ENCODE measurements around the gene ELP6. TPM values are rescaled to one million over a fixed set of nuclear protein-coding genes. Genes with fewer than 3 reads are reported as not detected.

Gene ELP6
- total and polyA plus RNA-seq, 9 of the 15 experiments (the other 6 are each of a cell fraction or from before 2014, with no cell fraction given), result 76.9 to 198 (median 83.3) TPM

GRCh38 chr3:47513125-47513929, at the start of gene ELP6 (continued):
- TF ChIP-seq CCNT2 (IDR thresholded peaks at IDR 0.05; ENCODE audit: borderline replicate concordance, extremely low read depth, insufficient read length, low read depth, low read length) (peak; percentile 47), ZNF644 (tag; IDR thresholded peaks at IDR 0.05; ENCODE audit: low read depth) (peak; percentile 26; the same call in 1 of the 2 replicates), MAFK (IDR thresholded peaks at IDR 0.05; ENCODE audit: low read length) (peak; percentile 22; the same call in 1 of the 2 replicates), RB1 (IDR thresholded peaks at IDR 0.05; ENCODE audit: low read depth) (peak; percentile 80), CUX1 (CRISPR knock-in tag; IDR thresholded peaks at IDR 0.05) (no peak), FOXM1 (IDR thresholded peaks at IDR 0.05; ENCODE audit: low read depth) (0 out of 2 replicates have a peak, but pooled peaks have one; percentile 25), FOXM1 (CRISPR knock-in tag; IDR thresholded peaks at IDR 0.05; ENCODE audit: low read depth) (0 out of 2 replicates have a peak, but pooled peaks have one; percentile 81), ARID2 (IDR thresholded peaks at IDR 0.05) (0 out of 2 replicates have a peak, but pooled peaks have one; percentile 32), SIN3A (IDR thresholded peaks at IDR 0.05; ENCODE audit: borderline replicate concordance in 2 of 2, control insufficient read depth in 1 of 2, low read depth in 2 of 2, low read length in 2 of 2) (peak in 1 of 2 experiments; percentile 15; a peak in 2 of 4 replicates), FOXK2 (conservative IDR thresholded peaks at IDR 0.05 in 1 of 2, IDR thresholded peaks at IDR 0.05 in 1 of 2; ENCODE audit: low read depth in 2 of 2) (0 out of 4 replicates have a peak, but pooled peaks of 1 of the 2 experiments have one; percentile 14), GTF2F1 (IDR thresholded peaks at IDR 0.05; ENCODE audit: low read depth, low read length) (peak; percentile 79; the same call in 1 of the 2 replicates), KLF13 (tag; IDR thresholded peaks at IDR 0.05; ENCODE audit: borderline replicate concordance, low read depth) (peak; percentile 90), MEIS2 (IDR thresholded peaks at IDR 0.05; ENCODE audit: partially characterized antibody) (peak; percentile 98)
- TF ChIP-seq, protein P1, sequence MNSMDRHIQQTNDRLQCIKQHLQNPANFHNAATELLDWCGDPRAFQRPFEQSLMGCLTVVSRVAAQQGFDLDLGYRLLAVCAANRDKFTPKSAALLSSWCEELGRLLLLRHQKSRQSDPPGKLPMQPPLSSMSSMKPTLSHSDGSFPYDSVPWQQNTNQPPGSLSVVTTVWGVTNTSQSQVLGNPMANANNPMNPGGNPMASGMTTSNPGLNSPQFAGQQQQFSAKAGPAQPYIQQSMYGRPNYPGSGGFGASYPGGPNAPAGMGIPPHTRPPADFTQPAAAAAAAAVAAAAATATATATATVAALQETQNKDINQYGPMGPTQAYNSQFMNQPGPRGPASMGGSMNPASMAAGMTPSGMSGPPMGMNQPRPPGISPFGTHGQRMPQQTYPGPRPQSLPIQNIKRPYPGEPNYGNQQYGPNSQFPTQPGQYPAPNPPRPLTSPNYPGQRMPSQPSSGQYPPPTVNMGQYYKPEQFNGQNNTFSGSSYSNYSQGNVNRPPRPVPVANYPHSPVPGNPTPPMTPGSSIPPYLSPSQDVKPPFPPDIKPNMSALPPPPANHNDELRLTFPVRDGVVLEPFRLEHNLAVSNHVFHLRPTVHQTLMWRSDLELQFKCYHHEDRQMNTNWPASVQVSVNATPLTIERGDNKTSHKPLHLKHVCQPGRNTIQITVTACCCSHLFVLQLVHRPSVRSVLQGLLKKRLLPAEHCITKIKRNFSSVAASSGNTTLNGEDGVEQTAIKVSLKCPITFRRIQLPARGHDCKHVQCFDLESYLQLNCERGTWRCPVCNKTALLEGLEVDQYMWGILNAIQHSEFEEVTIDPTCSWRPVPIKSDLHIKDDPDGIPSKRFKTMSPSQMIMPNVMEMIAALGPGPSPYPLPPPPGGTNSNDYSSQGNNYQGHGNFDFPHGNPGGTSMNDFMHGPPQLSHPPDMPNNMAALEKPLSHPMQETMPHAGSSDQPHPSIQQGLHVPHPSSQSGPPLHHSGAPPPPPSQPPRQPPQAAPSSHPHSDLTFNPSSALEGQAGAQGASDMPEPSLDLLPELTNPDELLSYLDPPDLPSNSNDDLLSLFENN (IDR thresholded peaks at IDR 0.05; ENCODE audit: low read depth in 2 of 2, low read length in 2 of 2), result peak in 1 of 2 experiments; percentile 18; a peak in 1 of 4 replicates
- TF ChIP-seq, protein P2, sequence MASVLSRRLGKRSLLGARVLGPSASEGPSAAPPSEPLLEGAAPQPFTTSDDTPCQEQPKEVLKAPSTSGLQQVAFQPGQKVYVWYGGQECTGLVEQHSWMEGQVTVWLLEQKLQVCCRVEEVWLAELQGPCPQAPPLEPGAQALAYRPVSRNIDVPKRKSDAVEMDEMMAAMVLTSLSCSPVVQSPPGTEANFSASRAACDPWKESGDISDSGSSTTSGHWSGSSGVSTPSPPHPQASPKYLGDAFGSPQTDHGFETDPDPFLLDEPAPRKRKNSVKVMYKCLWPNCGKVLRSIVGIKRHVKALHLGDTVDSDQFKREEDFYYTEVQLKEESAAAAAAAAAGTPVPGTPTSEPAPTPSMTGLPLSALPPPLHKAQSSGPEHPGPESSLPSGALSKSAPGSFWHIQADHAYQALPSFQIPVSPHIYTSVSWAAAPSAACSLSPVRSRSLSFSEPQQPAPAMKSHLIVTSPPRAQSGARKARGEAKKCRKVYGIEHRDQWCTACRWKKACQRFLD (CRISPR knock-in tag; IDR thresholded peaks at IDR 0.05), result peak; percentile 69
